ENCODE results near the gene LRRC1. TPM values are rescaled to one million over a fixed set of nuclear protein-coding genes. Genes with fewer than 3 reads are reported as not detected.
"Not testable (repeated sequence)": the region's sequence is repeated elsewhere in the genome, so short reads cannot be mapped to it uniquely, and the experiment has no call there.

LRRC1 gene
- polyA plus RNA-seq, 5 donors, result 8.4 to 11.0 (median 9.4) TPM

- DNase-seq, result no peak
Measured at GRCh38 chr6:53790886-53791285, 3.9 kb upstream of the LRRC1 start.

DNA sequence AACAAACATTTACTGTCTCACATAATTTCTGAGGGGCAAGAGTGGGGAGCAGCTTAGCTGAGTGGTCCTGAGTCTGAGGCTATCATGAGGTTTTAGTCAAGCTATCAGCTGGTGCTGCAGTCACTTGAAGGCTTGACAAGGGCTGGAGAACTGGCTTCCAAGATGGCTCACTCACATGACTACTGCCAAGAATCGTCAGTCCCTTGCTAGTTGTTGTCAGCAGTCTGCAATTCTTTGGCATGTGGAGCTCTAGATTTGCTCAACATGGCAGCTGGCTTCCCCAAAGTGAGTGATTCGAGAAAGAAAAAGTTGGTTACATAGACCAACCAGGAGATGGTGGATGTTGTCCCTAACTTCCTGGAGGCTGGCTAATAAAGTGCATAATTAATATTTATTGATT is 2.8 kb upstream of the LRRC1 start:
- no peak for DNase-seq

DNA sequence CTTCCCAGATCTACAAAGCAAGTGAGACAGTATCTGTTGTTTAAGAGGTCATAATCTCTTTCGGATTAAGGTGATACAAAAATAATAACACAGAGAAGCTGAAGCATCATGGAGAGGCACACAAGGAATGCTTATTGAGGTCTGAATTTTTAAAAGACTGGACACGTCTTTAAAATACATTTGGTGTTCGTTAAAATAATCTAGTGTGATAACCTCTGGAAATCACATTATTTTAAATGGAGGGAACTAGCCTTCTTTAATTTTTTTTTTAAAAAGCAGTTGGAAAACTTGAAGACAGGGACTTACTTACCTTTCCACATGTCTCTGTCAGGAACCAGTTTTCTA is 1.9 kb upstream of the LRRC1 start:
- no peak for DNase-seq

GRCh38 chr6:53793318-53794136 is 1.3 kb upstream of the LRRC1 start:
- DNase-seq, result peak; percentile 52 to 56

DNA sequence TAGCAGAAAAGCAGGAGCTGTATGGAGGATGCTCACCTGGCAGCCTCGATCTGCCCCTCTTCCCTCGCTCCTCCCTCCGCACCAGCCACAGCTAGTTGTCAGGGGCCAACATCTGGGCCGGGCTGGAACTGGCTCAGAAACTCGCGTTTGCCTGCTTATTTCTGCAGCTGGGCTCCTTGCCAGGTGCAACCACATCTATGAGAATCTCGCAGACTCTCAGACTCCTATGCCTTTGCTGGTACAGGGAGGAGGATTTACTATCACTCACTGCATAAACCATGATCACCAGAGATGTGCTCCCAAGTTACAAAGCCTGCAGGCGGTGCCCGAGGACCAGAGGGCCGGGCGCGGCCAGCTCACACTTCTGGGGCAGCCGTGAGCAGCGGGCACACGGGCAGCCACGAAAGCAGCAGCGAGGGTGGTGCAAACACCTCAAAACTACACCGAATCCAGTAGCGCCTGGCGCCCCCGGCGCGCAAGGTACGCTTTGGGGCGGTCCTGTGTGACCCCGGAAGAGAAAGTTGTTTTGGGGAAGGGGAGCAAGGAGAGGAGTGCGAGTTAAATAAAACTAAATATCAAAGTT is 577 bp upstream of the LRRC1 start:
- DNase-seq, result peak; percentile 59 to 67

DNA sequence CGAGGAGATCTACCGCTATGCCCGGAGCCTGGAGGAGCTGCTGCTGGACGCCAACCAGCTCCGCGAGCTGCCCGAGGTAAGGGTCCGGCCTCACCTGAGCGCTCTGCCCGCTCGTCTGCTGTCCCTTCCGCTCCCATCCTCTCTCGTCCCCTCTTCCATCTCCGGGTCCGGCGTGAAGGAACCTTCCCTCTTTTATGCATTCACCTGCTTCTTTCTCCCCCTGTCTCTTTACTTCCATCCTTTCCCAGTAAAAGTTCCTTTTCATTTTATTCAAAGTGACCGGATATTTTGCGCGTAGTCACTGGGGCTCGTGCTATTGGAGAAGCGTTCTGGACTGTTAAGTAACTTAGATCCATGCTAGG is 516 bp downstream of the LRRC1 start:
- DNase-seq, result no peak

DNA sequence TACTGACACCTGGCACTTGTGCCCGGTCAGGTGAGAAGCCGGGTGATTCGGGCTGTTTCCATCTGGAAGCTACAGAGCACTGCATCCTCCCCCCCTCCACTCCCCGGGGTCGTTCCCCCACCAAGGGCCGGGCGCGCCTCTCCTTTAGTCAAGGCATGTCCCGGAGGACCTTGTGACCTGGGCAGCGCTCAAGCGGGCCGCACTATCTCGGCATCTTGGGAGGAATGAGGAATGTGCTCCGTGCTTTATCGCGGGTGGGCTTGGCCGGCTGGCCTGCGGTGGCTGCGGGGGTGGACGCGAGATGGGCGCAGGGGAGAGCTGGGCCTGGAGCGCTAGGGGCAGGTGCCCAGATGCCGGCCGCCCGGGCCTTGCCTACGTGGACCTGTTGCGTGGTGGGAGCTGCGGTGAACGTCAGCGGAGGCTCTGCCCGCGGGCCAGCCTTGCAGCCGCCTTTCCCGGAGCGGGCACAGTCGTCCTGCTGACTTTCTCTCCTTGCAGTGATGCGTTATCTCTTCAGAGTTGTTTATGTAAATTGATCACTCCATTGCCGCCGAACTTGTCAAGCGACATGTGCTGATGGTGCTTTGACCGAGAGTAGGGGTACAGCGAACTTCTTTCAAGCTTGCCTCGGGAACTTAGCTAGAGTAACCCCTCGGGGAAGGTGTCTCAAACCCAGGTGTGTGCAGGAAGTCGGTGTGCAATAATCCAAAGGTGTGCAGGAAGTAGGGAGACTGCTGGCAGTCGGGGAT is 1.1 kb downstream of the LRRC1 start:
- DNase-seq, result no peak

- no peak for DNase-seq
Measured at GRCh38 chr6:53796451-53796780, 1.6 kb downstream of the LRRC1 start.

DNA sequence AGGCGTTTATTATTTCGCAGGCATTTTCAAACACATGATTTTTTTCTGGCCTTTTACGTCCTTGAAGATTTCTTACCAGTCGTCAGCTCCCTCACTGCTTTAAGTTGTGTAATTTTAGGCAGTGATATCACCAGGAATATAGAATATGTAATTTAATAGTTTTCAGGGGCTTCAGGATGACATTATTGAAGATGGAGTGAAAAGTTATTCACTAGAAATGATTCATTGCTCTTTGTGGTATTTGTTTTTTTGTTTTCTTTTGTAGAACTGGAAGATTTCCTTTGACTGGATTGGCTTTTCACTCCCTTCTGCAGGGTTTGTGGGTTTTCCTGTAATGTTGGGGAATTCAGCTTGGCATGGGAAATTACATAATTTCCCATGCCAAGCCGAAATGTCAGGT is 2.0 kb downstream of the LRRC1 start:
- DNase-seq, result no peak

DNA sequence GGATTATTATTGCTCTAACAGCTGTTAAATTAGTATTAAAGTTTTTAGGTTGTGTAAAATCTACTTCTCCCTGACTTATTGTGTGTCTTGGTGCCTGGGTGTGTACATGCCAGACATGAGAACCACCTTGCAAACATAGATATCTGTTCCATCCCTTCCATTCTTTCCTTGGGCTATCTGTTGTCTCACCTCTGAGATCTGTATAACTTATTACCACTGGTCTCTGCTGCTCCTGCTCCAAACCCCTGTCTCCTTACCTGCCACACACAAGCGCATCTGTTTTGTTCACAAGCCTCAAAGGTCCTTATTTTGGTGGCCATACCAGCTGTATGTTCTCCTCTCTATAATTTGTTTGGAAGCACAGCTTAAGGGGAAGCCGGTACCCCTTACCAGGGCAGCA is 2.5 kb downstream of the LRRC1 start:
- DNase-seq, result no peak

DNA sequence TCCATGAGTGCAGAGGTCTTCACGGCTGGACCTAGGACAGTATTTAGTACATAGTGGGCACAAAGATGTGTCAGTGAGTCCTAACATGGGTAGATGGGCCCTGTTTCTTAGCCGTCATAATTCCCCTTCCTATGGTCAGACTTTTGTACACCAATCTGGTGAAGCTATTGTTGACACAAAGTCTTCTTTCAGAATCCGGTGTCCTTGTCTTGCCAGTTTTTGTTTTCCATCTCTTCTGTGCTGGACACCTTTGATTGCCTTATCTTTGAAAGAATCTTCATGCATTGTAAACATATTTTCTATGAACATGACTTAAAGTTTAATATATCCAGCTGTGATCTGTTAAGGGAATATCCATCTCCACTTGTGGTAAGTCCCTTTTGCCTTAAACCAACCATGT is 4.5 kb downstream of the LRRC1 start:
- DNase-seq, result no peak

DNA sequence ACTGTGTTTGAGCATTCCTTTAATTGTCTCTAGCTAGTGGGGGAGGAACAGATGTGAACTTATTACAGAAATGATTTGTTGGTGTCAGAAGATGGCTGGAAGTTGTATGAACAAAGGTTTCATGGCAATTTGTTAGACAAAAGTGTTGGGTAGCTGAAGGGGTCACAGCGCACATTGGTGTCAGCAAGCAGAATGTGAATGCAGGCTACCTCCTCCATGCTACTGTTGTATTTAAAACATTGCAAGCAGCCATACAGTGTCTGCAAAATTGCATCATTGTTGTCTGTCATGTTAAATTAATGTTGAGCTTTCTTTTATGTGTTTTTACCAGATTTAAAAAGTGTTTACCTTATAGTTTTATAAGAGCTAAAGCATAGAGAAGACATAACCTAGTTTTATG is 6.2 kb downstream of the LRRC1 start:
- no peak for DNase-seq

DNA sequence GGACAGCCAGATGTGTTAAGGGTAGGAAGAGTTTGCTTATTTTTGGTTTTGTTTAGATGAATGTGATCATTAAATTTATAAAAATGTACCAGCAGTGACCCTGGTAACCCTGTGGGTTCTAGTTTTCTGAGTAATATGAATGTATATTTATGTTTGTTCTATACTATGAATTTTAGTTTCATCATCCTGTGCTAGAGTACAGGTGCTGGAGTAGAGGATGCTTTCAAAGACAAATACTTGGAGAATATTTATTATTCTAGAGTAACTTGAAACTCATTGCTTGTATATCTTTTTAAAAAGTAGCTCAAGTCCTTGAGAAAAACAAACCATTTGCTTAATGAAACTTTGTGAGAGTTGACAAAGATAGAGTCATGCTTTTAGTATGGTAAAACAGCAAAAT is 7.8 kb downstream of the LRRC1 start:
- DNase-seq, result no peak

- no peak for DNase-seq
Measured at GRCh38 chr6:53803081-53803860, 8.5 kb downstream of the LRRC1 start.

DNA sequence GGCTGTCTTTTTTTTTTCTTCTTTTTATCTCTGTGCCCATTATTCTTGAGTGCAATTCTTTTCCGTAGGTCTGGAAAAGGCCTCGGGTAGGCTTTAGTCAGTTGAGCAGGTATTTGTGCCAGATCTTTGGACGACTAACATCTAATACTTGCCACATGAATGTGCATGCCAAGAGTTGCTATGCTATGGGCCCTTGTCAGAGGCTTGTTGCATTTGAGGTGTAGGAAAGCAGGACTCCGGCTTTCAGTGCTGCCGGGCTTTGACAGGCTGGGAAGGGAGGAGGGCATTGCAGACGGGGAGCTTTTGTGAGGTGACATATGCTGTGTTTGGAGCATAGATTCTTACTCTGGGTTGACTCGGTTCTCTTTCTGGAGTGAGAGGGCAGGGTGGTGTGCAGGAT is 10.2 kb downstream of the LRRC1 start:
- no peak for DNase-seq

GRCh38 chr6:53805725-53806124 is 10.9 kb downstream of the LRRC1 start:
- no peak for DNase-seq

- DNase-seq, result not testable (repeated sequence)
Measured at GRCh38 chr6:53807606-53808005, 12.8 kb downstream of the LRRC1 start.

DNA sequence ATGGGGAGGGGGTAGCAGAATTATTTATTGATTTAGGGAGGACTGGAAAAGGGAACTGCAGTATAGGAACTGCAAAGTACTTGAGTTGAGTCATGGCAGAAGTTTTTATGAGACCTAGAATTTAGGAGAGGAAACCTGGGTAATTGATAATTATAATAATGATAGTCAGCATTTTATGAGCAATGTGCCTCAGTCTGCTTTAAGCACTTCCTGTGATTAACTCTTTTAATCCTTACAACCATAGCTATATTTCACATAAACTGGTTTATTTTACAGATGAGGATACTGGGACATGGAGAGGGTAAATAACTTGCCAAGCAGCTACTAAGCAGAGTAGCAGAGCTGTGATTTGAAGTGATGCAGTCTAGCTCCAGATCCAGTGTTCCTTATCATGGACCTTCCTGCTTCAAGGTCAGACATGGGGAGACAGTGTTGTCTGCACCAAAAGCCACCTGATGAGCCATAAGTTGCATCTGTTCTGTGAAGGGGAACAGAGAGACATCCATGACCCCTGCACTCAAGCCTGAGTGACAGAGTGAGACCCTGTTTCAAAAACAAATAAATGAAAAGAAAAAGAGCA is 13.6 kb downstream of the LRRC1 start:
- no peak for DNase-seq

DNA sequence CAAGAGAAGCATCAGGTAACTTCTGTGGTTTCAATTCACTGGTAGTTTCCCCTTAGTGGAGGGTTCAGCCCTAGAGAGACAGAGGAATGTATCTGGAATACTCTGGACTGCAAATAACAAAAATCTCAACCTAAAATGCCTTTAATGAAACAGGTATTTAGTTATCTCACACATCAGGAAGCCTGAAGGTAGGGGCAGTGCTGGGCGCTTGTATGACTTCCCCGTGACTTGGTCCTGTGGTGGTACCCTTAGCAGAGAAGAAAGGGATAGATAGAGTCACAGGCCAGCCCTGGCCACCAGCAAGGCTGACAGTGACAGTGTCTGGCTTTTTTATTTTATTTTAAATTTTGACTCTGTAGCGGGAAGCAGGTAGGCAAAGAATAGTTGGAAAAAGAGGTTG is 14.9 kb downstream of the LRRC1 start:
- DNase-seq, result no peak

GRCh38 chr6:53811082-53811481 is 16.3 kb downstream of the LRRC1 start:
- DNase-seq, result no peak

DNA sequence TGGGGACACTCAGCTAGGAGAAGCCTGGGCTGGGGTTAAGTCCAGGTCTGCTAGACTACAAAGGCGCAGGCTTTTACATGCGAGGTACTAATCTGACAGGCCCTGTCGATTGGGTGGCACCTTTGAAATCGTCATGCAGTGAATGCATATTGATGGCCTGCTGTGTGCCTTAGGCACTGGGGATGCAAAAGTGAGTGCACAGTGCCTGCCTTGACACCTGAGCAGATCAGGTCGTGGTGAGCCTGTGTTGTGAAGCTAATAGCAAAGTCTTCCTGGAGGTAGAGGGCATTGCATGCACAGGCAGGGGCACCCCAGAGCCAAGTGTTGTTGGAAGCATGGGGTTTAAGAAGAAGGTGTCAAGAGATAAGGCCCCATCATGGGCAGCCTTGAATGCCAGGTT is 16.9 kb downstream of the LRRC1 start:
- no peak for DNase-seq

GRCh38 chr6:53813096-53813495 is 18.3 kb downstream of the LRRC1 start:
- no peak for DNase-seq
